GM12873 (cell line): ENCODE results near the gene MMD.

Experiments used
- CTCF ChIP-seq: IDR thresholded peaks from 2 replicates; pipeline ENCODE4 v1.5.1; 2012; ENCODE audit warnings: low read depth, mild to moderate bottlenecking, moderate library complexity, low read length, control low read depth; ENCODE audit not compliant: insufficient read depth; ENCODE audit errors: missing control alignments

MMD gene

DNA sequence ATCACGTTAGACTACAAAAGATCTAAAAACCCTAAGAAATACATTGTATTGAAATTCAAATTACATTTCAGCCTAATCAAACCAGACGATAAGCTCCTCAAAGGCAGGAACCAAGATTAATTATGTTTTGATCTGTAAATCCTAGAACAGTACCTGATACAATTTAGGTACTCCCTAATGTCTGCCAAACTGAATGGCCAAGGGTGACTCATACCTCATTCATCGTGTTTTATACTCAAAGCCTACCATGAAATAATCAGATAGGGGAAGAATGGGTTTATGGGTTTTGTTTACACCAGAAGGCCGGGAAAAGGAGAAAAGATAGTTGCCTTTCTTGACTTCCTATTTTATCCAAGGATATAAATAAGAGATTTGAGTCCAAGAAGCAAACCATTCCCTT lies 19.3 kb downstream of the MMD start:
- TF ChIP-seq CTCF, result no peak

GRCh38 chr17:55398689-55399088 lies 22.9 kb downstream of the MMD start:
- TF ChIP-seq CTCF, result no peak

GRCh38 chr17:55395803-55396505 lies 25.7 kb downstream of the MMD start:
- TF ChIP-seq CTCF, result no peak

DNA sequence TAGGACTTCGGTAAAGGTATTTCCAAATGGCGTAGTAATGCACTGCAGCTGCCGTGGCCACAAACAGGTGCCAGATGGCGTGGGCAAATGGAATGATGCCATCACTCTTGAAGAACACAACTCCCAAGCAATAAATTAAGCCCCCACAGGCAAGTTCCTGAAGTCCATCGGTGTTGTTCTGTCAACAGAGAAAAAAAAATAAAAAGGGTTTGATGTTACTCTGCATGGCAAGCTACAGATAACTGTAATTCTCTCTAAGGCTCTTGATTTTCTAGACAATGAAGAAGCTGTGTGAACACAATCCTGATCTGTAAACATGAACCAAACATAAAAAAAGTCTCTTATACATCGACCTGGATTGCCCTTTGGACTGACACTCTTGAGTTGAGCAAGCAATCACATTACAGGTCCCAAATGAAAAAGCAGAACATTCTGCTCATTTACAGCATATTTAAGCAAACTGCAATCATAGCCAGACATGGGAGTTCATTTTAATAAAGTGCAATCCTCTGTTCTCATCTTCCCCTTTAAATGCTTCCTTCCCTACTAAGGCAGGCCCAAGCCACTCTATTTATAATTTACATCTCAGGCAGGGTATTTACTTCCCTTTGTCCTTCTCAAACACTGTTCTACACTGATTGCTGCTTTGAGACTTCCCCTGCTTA lies 27.1 kb downstream of the MMD start:
- no peak for TF ChIP-seq CTCF

DNA sequence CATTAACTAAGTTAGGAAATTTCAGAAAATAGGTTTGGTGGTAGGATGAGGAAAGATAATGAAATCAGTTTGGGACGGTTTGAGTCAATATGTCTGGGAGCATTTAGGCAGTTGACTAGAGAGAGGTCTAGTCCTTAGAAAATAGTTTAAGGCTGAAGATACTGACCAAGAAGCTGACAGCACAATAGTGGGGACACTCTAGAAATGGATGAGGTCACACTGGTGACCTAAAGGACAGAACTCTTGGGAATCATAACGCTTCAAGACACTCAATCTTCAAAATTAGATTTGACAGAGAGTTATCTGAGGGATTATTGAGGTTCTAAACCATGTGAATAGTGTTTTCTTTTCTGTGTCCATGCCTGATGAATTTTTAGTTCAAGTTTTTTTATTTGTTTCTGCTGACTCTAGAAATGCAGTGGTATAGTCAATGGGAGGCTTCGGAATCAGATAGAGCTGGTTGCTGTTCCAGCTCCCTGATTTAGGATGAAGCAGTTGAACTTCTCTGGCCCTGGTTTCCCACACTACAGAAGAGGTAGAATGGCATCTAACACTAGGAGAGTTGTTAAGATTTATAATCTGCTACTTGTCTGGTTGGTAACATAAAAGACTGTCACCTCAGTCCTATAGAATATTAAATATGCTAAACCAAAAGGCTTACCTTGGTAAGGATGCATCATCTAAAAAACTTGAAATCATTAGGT lies 29.7 kb downstream of the MMD start:
- no peak for TF ChIP-seq CTCF

DNA sequence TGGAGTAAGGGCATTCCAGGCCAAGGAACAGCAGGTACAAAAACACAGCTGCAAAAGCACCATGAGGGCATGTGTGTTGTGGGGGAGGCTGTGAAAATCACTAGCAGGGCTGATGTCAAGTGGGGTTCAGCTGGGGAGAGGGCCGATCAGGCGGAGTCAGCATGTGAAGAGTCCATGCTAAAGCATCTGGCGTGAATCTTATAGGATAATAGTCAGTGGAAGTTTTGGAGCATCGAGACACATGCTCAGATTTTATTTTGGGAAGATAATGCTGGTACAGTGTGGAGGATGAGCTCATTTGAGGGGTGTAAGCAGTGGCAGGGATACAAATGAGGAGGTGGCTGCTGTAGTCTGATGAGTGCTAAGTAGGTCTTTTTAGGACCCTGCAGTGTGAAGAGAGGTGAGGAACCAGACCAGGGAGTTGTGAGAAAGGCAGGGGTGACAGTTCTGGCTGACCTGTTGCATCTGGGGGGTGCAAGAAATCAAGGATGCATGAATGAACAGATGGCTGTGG lies 30.3 kb downstream of the MMD start:
- no peak for TF ChIP-seq CTCF

- TF ChIP-seq CTCF, result no peak
Measured at GRCh38 chr17:55390364-55390977, 31.2 kb downstream of the MMD start.
